IMR-90 (cell line): Measurements from ENCODE around the gene ZFHX3. TPM values are rescaled to one million over a fixed set of nuclear protein-coding genes. Genes with fewer than 3 reads are reported as not detected.

Experiments
- ATAC-seq: fragments of 200-7000 bp; cut with Tn5 transposase; 2 replicates; pipeline ENCODE4 v1.9.1; 2020; ENCODE audit warnings: low read depth, mild to moderate bottlenecking, moderate library complexity
- BruUV-seq: library from RNA; stranded (reverse); fragments of 400-500 nt; replicated peaks from 2 replicates; lab custom pipeline; 2021; lab: Mats Ljungman, UMichigan
- CTCF ChIA-PET: fragments of 300-600 bp; formaldehyde crosslinking; extraction: SDS; loops from one replicate; lab custom pipeline; 2021; ENCODE audit warnings: antibody characterized with exemption; lab: Yijun Ruan, JAX
- POLR2A ChIA-PET: fragments of 300-600 bp; sonication (Branson Sonifier 250); formaldehyde crosslinking; loops from one replicate; lab custom pipeline; 2022; ENCODE audit warnings: antibody characterized with exemption; ENCODE audit not compliant: unreplicated experiment; lab: Charles Lee
- DNase-seq: peaks from one replicate; pipeline ENCODE4 v3.0.0; 2013
- H2AFZ ChIP-seq: replicated peaks from 2 replicates; pipeline ENCODE3; 2013; ENCODE audit warnings: low read length, mild to moderate bottlenecking; ENCODE audit not compliant: poor library complexity
- H2AK5ac ChIP-seq: 2 replicates; pipeline ENCODE4 v1.6.1; 2013; ENCODE audit warnings: low read depth, low read length, inconsistent platforms
- H2AK9ac ChIP-seq: replicated peaks from 2 replicates; pipeline ENCODE3; 2013; ENCODE audit warnings: mild to moderate bottlenecking, low read depth, low read length, moderate library complexity; ENCODE audit not compliant: poor library complexity
- H2BK120ac ChIP-seq: 2 replicates; pipeline ENCODE4 v1.6.1; 2013; ENCODE audit warnings: low read depth, low read length, inconsistent platforms
- H2BK15ac ChIP-seq: 3 replicates; pipeline ENCODE4 v1.6.1; 2013; ENCODE audit warnings: low read depth, low read length, inconsistent platforms
- H2BK20ac ChIP-seq: 2 replicates; pipeline ENCODE4 v1.6.1; 2013; ENCODE audit warnings: low read depth, mild to moderate bottlenecking, inconsistent platforms, low read length, moderate library complexity
- H2BK5ac ChIP-seq: 2 replicates; pipeline ENCODE4 v1.6.1; 2013; ENCODE audit warnings: mild to moderate bottlenecking, low read depth, low read length, inconsistent platforms; ENCODE audit not compliant: poor library complexity, severe bottlenecking
- H3K14ac ChIP-seq: replicated peaks from 2 replicates; pipeline ENCODE4 v1.6.1; 2013; ENCODE audit warnings: low read depth, low read length, inconsistent platforms
- H3K18ac ChIP-seq: 2 replicates; pipeline ENCODE4 v1.6.1; 2013; ENCODE audit warnings: low read depth, low read length, control low read depth
- H3K23ac ChIP-seq: 2 replicates; pipeline ENCODE4 v1.6.1; 2013; ENCODE audit warnings: low read depth, low read length, inconsistent platforms
- H3K27ac ChIP-seq: 2 replicates; pipeline ENCODE4 v1.5.1; 2013; ENCODE audit warnings: mild to moderate bottlenecking, control low read depth, low read length; ENCODE audit not compliant: insufficient read depth
- H3K27me3 ChIP-seq: 2 replicates; pipeline ENCODE4 v1.6.1; 2013; ENCODE audit warnings: low read length; ENCODE audit not compliant: control insufficient read depth, insufficient read depth
- H3K36me3 ChIP-seq: 2 replicates; pipeline ENCODE4 v1.6.1; 2013; ENCODE audit warnings: low read length, mixed read lengths; ENCODE audit not compliant: control insufficient read depth, insufficient read depth
- H3K4ac ChIP-seq: 2 replicates; pipeline ENCODE4 v1.6.1; 2013; ENCODE audit warnings: low read depth, low read length, inconsistent platforms
- H3K4me1 ChIP-seq: 2 replicates; pipeline ENCODE4 v1.6.1; 2013; ENCODE audit warnings: low read length, mixed read lengths; ENCODE audit not compliant: control insufficient read depth, insufficient read depth
- H3K4me2 ChIP-seq: 2 replicates; pipeline ENCODE4 v1.6.1; 2013; ENCODE audit warnings: low read depth, mild to moderate bottlenecking, control low read depth, low read length, moderate library complexity
- H3K4me3 ChIP-seq: 2 replicates; pipeline ENCODE4 v1.5.1; 2013; ENCODE audit warnings: low read depth, mild to moderate bottlenecking, control low read depth, low read length, moderate library complexity; ENCODE audit not compliant: insufficient read depth
- H3K56ac ChIP-seq: 2 replicates; pipeline ENCODE4 v1.6.1; 2013; ENCODE audit warnings: low read length, inconsistent platforms; ENCODE audit not compliant: insufficient read depth; ENCODE audit errors: extremely low read depth
- H3K79me1 ChIP-seq, 2 experiments: 2 replicates each; pipeline ENCODE4 v1.6.1; 2013; ENCODE audit warnings: low read length in 2 of 2, inconsistent platforms in 1 of 2, low read depth in 1 of 2
- H3K9ac ChIP-seq: 2 replicates; pipeline ENCODE4 v1.6.1; 2013; ENCODE audit warnings: low read depth, low read length, control low read depth
- H3K9me1 ChIP-seq: 2 replicates; pipeline ENCODE4 v1.6.1; 2013; ENCODE audit warnings: low read length, inconsistent platforms; ENCODE audit not compliant: insufficient read depth
- H3K9me3 ChIP-seq: 2 replicates; pipeline ENCODE4 v1.6.1; 2013; ENCODE audit warnings: low read length; ENCODE audit not compliant: control insufficient read depth, insufficient read depth
- H4K20me1 ChIP-seq: 2 replicates; pipeline ENCODE4 v1.6.1; 2013; ENCODE audit warnings: low read length, inconsistent platforms; ENCODE audit not compliant: insufficient read depth
- H4K5ac ChIP-seq: 2 replicates; pipeline ENCODE4 v1.6.1; 2013; ENCODE audit warnings: mild to moderate bottlenecking, low read depth, low read length, control low read depth
- H4K8ac ChIP-seq, 2 experiments: 2 replicates each; pipeline ENCODE4 v1.6.1; 2013; ENCODE audit warnings: low read depth in 2 of 2, low read length in 2 of 2, control low read depth in 1 of 2, inconsistent platforms in 1 of 2
- H4K91ac ChIP-seq: 2 replicates; pipeline ENCODE4 v1.6.1; 2013; ENCODE audit warnings: low read depth, low read length, inconsistent platforms; ENCODE audit not compliant: insufficient read depth
- BHLHE40 ChIP-seq: fragments of 150-350 bp; IDR thresholded peaks from 2 replicates; pipeline ENCODE4 v1.6.1; 2016; ENCODE audit warnings: mild to moderate bottlenecking, low read depth, low read length
- CEBPB ChIP-seq: IDR thresholded peaks from 2 replicates; pipeline ENCODE4 v1.6.1; 2012; ENCODE audit warnings: low read depth, low read length, improper control_type of control experiment
- MXI1 ChIP-seq: IDR thresholded peaks from 2 replicates; pipeline ENCODE4 v1.6.1; 2012; ENCODE audit warnings: low read depth, mild to moderate bottlenecking, low read length, moderate library complexity, borderline replicate concordance
- USF2 ChIP-seq: fragments of 150-350 bp; IDR thresholded peaks from 2 replicates; pipeline ENCODE4 v1.6.1; 2017; ENCODE audit warnings: mild to moderate bottlenecking, antibody characterized with exemption, low read length, low read depth
- WGBS, 2 experiments: methylation state at CpG; one replicate each; pipeline versions ENCODE4 v1.1.5 to v1.1.7; 2013; ENCODE audit warnings: missing lambda C conversion rate in 2 of 2; ENCODE audit not compliant: insufficient read length in 1 of 2; ENCODE audit errors: extremely low coverage in 2 of 2; 5-methylcytosine and 5-hydroxymethylcytosine counted together
- dilution Hi-C: fragments of 300-500 bp; cut with HindIII; formaldehyde crosslinking; loops from one replicate; pipeline ENCODE4 v1.14.3; 2018; ENCODE audit warnings: low sequenced_read_pairs; ENCODE audit not compliant: unreplicated experiment
- in situ Hi-C: fragments of 300-500 bp; cut with MboI; formaldehyde crosslinking; loops from 3 replicates; pipeline ENCODE4 v1.14.3; 2019; ENCODE audit warnings: low sequenced_read_pairs, inconsistent platforms, mixed read lengths
- intact Hi-C: fragments of 100-400 bp; cut with micrococcal nuclease; formaldehyde crosslinking; loops from 2 replicates; pipeline ENCODE4 v1.10.0; 2022
- polyA plus RNA-seq, 3 experiments: library from polyadenylated mRNA; depleted of rRNA; stranded (reverse); fragments of >200 nt; gene quantifications; 2 replicates each; pipeline ENCODE4 v1.2.3, GENCODE V29; 2012; ENCODE audit warnings: low replicate concordance in 1 of 3
- total RNA-seq: library from RNA; depleted of rRNA; stranded (reverse); fragments of >200 nt; gene quantifications from 2 replicates; pipeline ENCODE4 v1.2.3, GENCODE V29; 2012

Gene ZFHX3
- total and polyA plus RNA-seq, 2 of the 4 experiments (the other 2 are of a cell fraction) = 1.4 to 1.7 TPM

- H2AFZ ChIP-seq = peak overlapping the region; percentile 35
- peaks cover 13% of the 10 kb centered on the region for H3K9me1 ChIP-seq
- CTCF ChIA-PET = no interaction called here
- 78% methylated on average over 11 of the region's 19 CpGs; no CpG with 5 or more reads in 1 of the 2 experiments for WGBS, 2 experiments
- H4K5ac ChIP-seq = 0 out of 2 replicates have a peak overlapping the region, but pooled peaks have one; percentile 9
- H4K91ac ChIP-seq = peak overlapping the region; percentile 82
- no peaks in the 10 kb centered on the region for H3K27me3 ChIP-seq
- peak overlapping the region; percentile 64 for H2BK20ac ChIP-seq
- H4K20me1 ChIP-seq = peaks cover 13% of the 10 kb centered on the region
- peaks cover 23 to 49% of the 10 kb centered on the region in 2 experiments for H3K79me1 ChIP-seq
- intact Hi-C loops (loop anchor here (5.0 kb wide), 1 partner anchor 299 kb away; no protein-coding TSS in a partner anchor), dilution Hi-C loops (no loop called here), in situ Hi-C loops (no loop called here)
- H3K36me3 ChIP-seq = no peaks in the 10 kb centered on the region
- ATAC-seq (peak; percentile 22; the same call in 1 of the 2 replicates), DNase-seq (peak; percentile 75)
- peak overlapping the region; percentile 86 for H3K4ac ChIP-seq
- H2AK9ac ChIP-seq = peak overlapping the region; percentile 49
- no peak overlapping the region for H3K18ac ChIP-seq
- peak overlapping the region; percentile 76 for H3K23ac ChIP-seq
- peak overlapping the region; percentile 96 for H2AK5ac ChIP-seq
- POLR2A ChIA-PET = no interaction called here
- peak overlapping the region; percentile 30; the same call in 1 of the 2 replicates for H3K27ac ChIP-seq
- H4K8ac ChIP-seq = peak overlapping the region; percentile 27 to 78; a peak in 3 of 4 replicates
- H3K9ac ChIP-seq = no peak overlapping the region
- no peak overlapping the region for H3K4me2 ChIP-seq
- BruUV-seq = no TSS peak
- peak; percentile 56; the same call in 1 of the 2 replicates for TF ChIP-seq CEBPB
- peak; percentile 7; the same call in 1 of the 2 replicates for TF ChIP-seq MXI1
- no peak for TF ChIP-seq USF2
- peak; percentile 46; the same call in 1 of the 2 replicates for TF ChIP-seq BHLHE40
- peak overlapping the region; percentile 78 for H2BK120ac ChIP-seq
- no peak overlapping the region for H3K56ac ChIP-seq
- no peaks in the 10 kb centered on the region for H3K9me3 ChIP-seq
- peak overlapping the region; percentile 26 for H2BK5ac ChIP-seq
- H3K4me1 ChIP-seq = peaks cover 23% of the 10 kb centered on the region
- peak overlapping the region; percentile 83; the same call in 2 of the 3 replicates for H2BK15ac ChIP-seq
- no peak overlapping the region for H3K4me3 ChIP-seq
- H3K14ac ChIP-seq = peak overlapping the region; percentile 47; the same call in 1 of the 2 replicates
Measured at GRCh38 chr16:72878301-72879269, 169.3 kb downstream of the ZFHX3 start.
